PC-3 (cell line): ENCODE data around the gene IFI27L1. TPM values are rescaled to one million over a fixed set of nuclear protein-coding genes. Genes with fewer than 3 reads are reported as not detected.

Experiments used
- ATAC-seq: fragments of 200-7000 bp; cut with Tn5 transposase; 2 replicates; pipeline ENCODE4 v1.9.1; 2020; ENCODE audit warnings: mild to moderate bottlenecking, moderate library complexity
- BruUV-seq: library from RNA; stranded (reverse); fragments of 400-500 nt; replicated peaks from 2 replicates; lab custom pipeline; 2021; lab: Mats Ljungman, UMichigan
- CTCF ChIA-PET: fragments of 300-600 bp; sonication (Branson Sonifier 250); formaldehyde crosslinking; loops from one replicate; lab custom pipeline; 2022; ENCODE audit warnings: antibody characterized with exemption; lab: Charles Lee
- POLR2A ChIA-PET: fragments of 300-600 bp; sonication (Branson Sonifier 250); formaldehyde crosslinking; loops from one replicate; lab custom pipeline; 2022; ENCODE audit warnings: antibody characterized with exemption; ENCODE audit not compliant: unreplicated experiment; lab: Charles Lee
- DNase-seq: peaks from one replicate; pipeline ENCODE4 v3.0.0-alpha.2; 2015
- H2AFZ ChIP-seq: fragments of 300-600 bp; sonication (generic); 2 replicates; pipeline ENCODE4 v1.6.0; 2016; ENCODE audit warnings: antibody characterized with exemption, low read length
- H3F3A ChIP-seq: fragments of 300-600 bp; sonication (generic); one replicate; pipeline ENCODE4 v1.6.0; 2017; ENCODE audit warnings: antibody characterized with exemption, low read length, control low read depth, mild to moderate bottlenecking; ENCODE audit not compliant: unreplicated experiment
- H3K27ac ChIP-seq: fragments of 300-600 bp; sonication (generic); 2 replicates; pipeline ENCODE4 v1.5.1; 2016; ENCODE audit warnings: mild to moderate bottlenecking, low read length
- H3K27me3 ChIP-seq: fragments of 300-600 bp; sonication (generic); 2 replicates; pipeline ENCODE4 v1.6.1; 2016; ENCODE audit warnings: low read length, mixed read lengths
- H3K36me3 ChIP-seq: fragments of 300-600 bp; sonication (generic); 2 replicates; pipeline ENCODE4 v1.6.1; 2016; ENCODE audit warnings: low read depth, mixed run types, low read length, mixed read lengths
- H3K4me1 ChIP-seq: fragments of 300-600 bp; sonication (generic); 2 replicates; pipeline ENCODE4 v1.5.1; 2016; ENCODE audit warnings: low read length; ENCODE audit not compliant: insufficient read depth
- H3K4me2 ChIP-seq: fragments of 300-600 bp; sonication (generic); 2 replicates; pipeline ENCODE4 v1.6.0; 2016; ENCODE audit warnings: low read length
- H3K4me3 ChIP-seq: fragments of 300-600 bp; sonication (generic); 2 replicates; pipeline ENCODE4 v1.5.1; 2016; ENCODE audit warnings: mild to moderate bottlenecking, low read length, mixed read lengths
- H3K79me2 ChIP-seq: fragments of 300-600 bp; sonication (generic); 2 replicates; pipeline ENCODE4 v1.6.1; 2017; ENCODE audit warnings: low read length, mixed read lengths
- H3K9ac ChIP-seq: fragments of 300-600 bp; sonication (generic); 2 replicates; pipeline ENCODE4 v1.6.0; 2016; ENCODE audit warnings: mild to moderate bottlenecking, low read length
- H3K9me2 ChIP-seq: fragments of 300-600 bp; sonication (generic); replicated peaks from 2 replicates; pipeline ENCODE4 v1.6.1; 2016; ENCODE audit warnings: mixed run types, low read length, mixed read lengths
- H3K9me3 ChIP-seq: fragments of 300-600 bp; sonication (generic); 2 replicates; pipeline ENCODE4 v1.6.1; 2016; ENCODE audit warnings: low read length, mixed read lengths
- H4K20me1 ChIP-seq: fragments of 300-600 bp; sonication (generic); 2 replicates; pipeline ENCODE4 v1.6.1; 2016; ENCODE audit warnings: low read length, mixed read lengths
- CTCF ChIP-seq: fragments of 300-600 bp; sonication (generic); conservative IDR thresholded peaks from 2 replicates; pipeline ENCODE4 v1.5.1; 2017; ENCODE audit warnings: antibody characterized with exemption, low read depth, mild to moderate bottlenecking, low read length
- EZH2 ChIP-seq: fragments of 300-600 bp; sonication (generic); IDR thresholded peaks from one replicate; pipeline ENCODE4 v1.6.1; 2017; ENCODE audit warnings: antibody characterized with exemption, mild to moderate bottlenecking, low read length; ENCODE audit not compliant: unreplicated experiment
- EZH2phosphoT487 ChIP-seq: fragments of 300-600 bp; sonication (generic); IDR thresholded peaks from 2 replicates; pipeline ENCODE4 v1.6.1; 2018; ENCODE audit warnings: mild to moderate bottlenecking, antibody characterized with exemption, low read length, borderline replicate concordance
- intact Hi-C: fragments of 100-400 bp; cut with micrococcal nuclease; formaldehyde crosslinking; loops from 2 replicates; pipeline ENCODE4 v1.9.0; 2023
- total RNA-seq: library from RNA; depleted of rRNA; stranded (reverse); fragments of >200 nt; gene quantifications from 2 replicates; pipeline ENCODE4 v1.2.3, GENCODE V29; 2014; rRNA removed

Gene IFI27L1
- total RNA-seq, 1 experiment from 2014 or later = 16.9 TPM

DNA sequence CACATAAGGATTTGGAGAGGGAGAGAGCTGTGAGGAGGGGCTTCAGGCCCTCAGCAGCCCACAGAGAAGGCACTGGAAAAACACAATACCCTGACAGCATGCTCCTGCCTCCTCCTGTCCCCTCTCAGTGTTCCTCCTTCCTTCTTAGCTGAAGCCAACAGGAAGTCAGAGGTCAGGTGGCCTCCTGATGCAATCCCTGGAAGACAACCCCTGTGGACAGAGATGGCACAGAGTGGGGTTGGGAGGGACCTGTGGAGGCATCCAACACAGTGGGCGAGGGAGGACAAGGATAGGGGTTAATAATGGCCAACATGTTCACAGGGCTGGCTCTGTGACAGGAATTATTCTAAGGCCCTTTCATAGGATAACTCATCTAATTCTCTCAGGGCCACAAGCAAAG is 63.7 kb downstream of the IFI27L1 start:
- no peaks in the 10 kb centered on the region for H3K4me1 ChIP-seq
- no peak overlapping the region for H2AFZ ChIP-seq
- BruUV-seq = no TSS peak
- ChIA-PET POLR2A (no interaction called here), CTCF (no interaction called here)
- no peak overlapping the region for H3K27ac ChIP-seq
- no peaks in the 10 kb centered on the region for H3K27me3 ChIP-seq
- no peaks in the 10 kb centered on the region for H3K9me3 ChIP-seq
- no peak overlapping the region for H3K9ac ChIP-seq
- no peaks in the 10 kb centered on the region for H3K9me2 ChIP-seq
- DNase-seq = no peak
- TF ChIP-seq EZH2phosphoT487 (no peak), EZH2 (no peak), CTCF (no peak)
- ATAC-seq = no peak
- intact Hi-C loops = no loop called here
- H3K79me2 ChIP-seq = no peaks in the 10 kb centered on the region
- H3K4me3 ChIP-seq = no peak overlapping the region
- no peak overlapping the region for H3K4me2 ChIP-seq
- no peaks in the 10 kb centered on the region for H3K36me3 ChIP-seq
- H3F3A ChIP-seq = no peaks in the 10 kb centered on the region
- H4K20me1 ChIP-seq = no peaks in the 10 kb centered on the region

DNA sequence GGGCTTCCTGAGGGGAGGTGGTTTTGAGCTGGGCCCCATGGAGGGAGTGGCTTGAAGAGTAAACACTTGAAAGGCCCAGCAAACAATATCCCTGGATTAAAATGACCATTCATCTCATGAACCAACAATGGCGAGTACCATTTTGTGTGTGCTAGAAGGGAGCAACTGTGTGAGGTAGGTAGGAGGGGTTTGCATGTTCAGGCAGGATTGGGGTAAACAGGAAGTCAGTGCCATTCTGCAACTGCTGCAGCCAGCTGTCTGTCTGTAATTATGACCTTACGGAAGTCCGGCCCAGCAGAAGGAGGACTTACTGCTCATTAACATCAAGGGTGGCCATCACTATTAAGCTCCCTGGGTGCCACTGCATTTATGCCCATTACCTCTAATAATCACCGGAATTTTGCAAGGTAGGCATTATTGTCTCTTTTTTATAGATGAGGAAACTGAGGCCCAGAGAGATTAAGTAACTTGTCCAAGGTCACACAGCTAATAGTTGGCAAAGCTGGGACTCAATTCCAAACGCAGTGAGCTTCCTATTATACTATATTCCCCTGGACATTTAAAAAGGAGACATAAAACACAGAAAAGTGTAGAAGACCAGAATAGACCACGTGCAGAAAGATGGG is 64.9 kb downstream of the IFI27L1 start:
- no peak overlapping the region for H3K9ac ChIP-seq
- intact Hi-C loops = no loop called here
- H3K36me3 ChIP-seq = no peaks in the 10 kb centered on the region
- H3K4me2 ChIP-seq = no peak overlapping the region
- H4K20me1 ChIP-seq = no peaks in the 10 kb centered on the region
- ChIA-PET CTCF (no interaction called here), POLR2A (no interaction called here)
- no peak overlapping the region for H3K4me3 ChIP-seq
- H3K27me3 ChIP-seq = no peaks in the 10 kb centered on the region
- TF ChIP-seq EZH2 (no peak), CTCF (no peak), EZH2phosphoT487 (no peak)
- no peak for DNase-seq
- no peak overlapping the region for H3K27ac ChIP-seq
- no peak overlapping the region for H2AFZ ChIP-seq
- H3K79me2 ChIP-seq = no peaks in the 10 kb centered on the region
- no peaks in the 10 kb centered on the region for H3K9me3 ChIP-seq
- no peaks in the 10 kb centered on the region for H3F3A ChIP-seq
- H3K4me1 ChIP-seq = no peaks in the 10 kb centered on the region
- BruUV-seq = no TSS peak
- H3K9me2 ChIP-seq = no peaks in the 10 kb centered on the region
- no peak for ATAC-seq

Other genes starting within 250 kb of the IFI27L1 start
- not detected in 2 replicates for gene FAM181A, start 154.0 kb upstream of the IFI27L1 start, total RNA-seq
- 0.12 and 0.22 TPM in 2 replicates for gene ASB2, start 104.7 kb upstream of the IFI27L1 start, total RNA-seq
- gene CCDC197, start 84.0 kb upstream of the IFI27L1 start, total RNA-seq = not detected in 2 replicates
- gene OTUB2, start 55.0 kb upstream of the IFI27L1 start, total RNA-seq = 7.7 and 9.0 TPM in 2 replicates
- gene DDX24, start 108 bp upstream of the IFI27L1 start, total RNA-seq = 120 and 126 TPM in 2 replicates
- 4.3 TPM in 1 of 2 replicates, not detected in the other for gene IFI27, start 29.4 kb downstream of the IFI27L1 start, total RNA-seq
- 29.3 and 42.7 TPM in 2 replicates for gene IFI27L2, start 48.3 kb downstream of the IFI27L1 start, total RNA-seq
- gene PPP4R4, start 93.0 kb downstream of the IFI27L1 start, total RNA-seq = 0.11 TPM in 1 of 2 replicates, not detected in the other
- gene SERPINA10, start 212.0 kb downstream of the IFI27L1 start, total RNA-seq = not detected in 2 replicates
- not detected in 2 replicates for gene SERPINA6, start 242.0 kb downstream of the IFI27L1 start, total RNA-seq